Uterus (tissue), 4 donors: ENCODE results near the gene M1AP. TPM values are rescaled to one million over a fixed set of nuclear protein-coding genes. Genes with fewer than 3 reads are reported as not detected.
A peak's percentile ranks its signal among the peaks of the same experiment; 100 is the strongest.

ENCODE experiments used
- DNase-seq, 2 donors: peaks; one replicate each; pipeline ENCODE4 v3.0.0-alpha.2; 2019 to 2020
- H3K27ac ChIP-seq, 2 donors: fragments of 200-600 bp; sonication (generic); 1 replicate in 1 of 2; 2 replicates in 1 of 2; pipeline ENCODE4 v1.5.1; 2016 to 2018
- H3K27me3 ChIP-seq, 2 donors: fragments of 200-600 bp; sonication (generic); one replicate each; pipeline ENCODE4 v1.5.1; 2018 to 2019; ENCODE audit warnings: control low read depth in 1 of 2
- H3K36me3 ChIP-seq, 2 donors: fragments of 200-600 bp; sonication (generic); one replicate each; pipeline ENCODE4 v1.5.1; 2019; ENCODE audit warnings: control low read depth in 1 of 2
- H3K4me1 ChIP-seq, 2 donors: fragments of 200-600 bp; sonication (generic); one replicate each; pipeline ENCODE4 v1.5.1; 2018 to 2019; ENCODE audit warnings: control low read depth in 1 of 2
- H3K4me3 ChIP-seq, 2 donors: fragments of 200-600 bp; sonication (generic); 1 replicate in 1 of 2; 2 replicates in 1 of 2; pipeline ENCODE4 v1.5.1; 2018 to 2019; ENCODE audit warnings: mild to moderate bottlenecking in 1 of 2
- H3K9me3 ChIP-seq, 2 donors: fragments of 200-600 bp; sonication (generic); one replicate each; pipeline ENCODE4 v1.5.1; 2019; ENCODE audit warnings: control low read depth in 1 of 2
- CTCF ChIP-seq, 4 experiments: fragments of 200-600 bp in 2 of 4; fragments of 450-650 bp in 2 of 4; sonication (generic) in 2 of 4; IDR thresholded peaks; one replicate each; pipeline ENCODE4 v1.5.1; 2016 to 2019; ENCODE audit warnings: antibody characterized with exemption in 4 of 4, mild to moderate bottlenecking in 2 of 4, moderate library complexity in 1 of 4
- POLR2A ChIP-seq, 2 donors: fragments of 450-650 bp; IDR thresholded peaks; one replicate each; pipeline ENCODE4 v1.6.1; 2016; ENCODE audit warnings: antibody characterized with exemption in 2 of 2, mild to moderate bottlenecking in 1 of 2, moderate library complexity in 1 of 2
- intact Hi-C: fragments of 100-400 bp; cut with DNase I; formaldehyde crosslinking; loops from one replicate; pipeline ENCODE4 v1.15.1; 2023; ENCODE audit warnings: low total_unique reads
- total RNA-seq, 4 donors: library from RNA; depleted of rRNA in 3 of 4; stranded (reverse); fragments of >200 nt in 3 of 4; gene quantifications; one replicate each; pipeline versions ENCODE4 v1.1.0 to v1.2.4, GENCODE V29; 2014 to 2023
- donor health status: DM: yes; HTN: yes; CAD: no.

M1AP gene
- total RNA-seq, 4 donors from 2014 or later, result 0.49 to 0.76 TPM; not detected in 2

DNA sequence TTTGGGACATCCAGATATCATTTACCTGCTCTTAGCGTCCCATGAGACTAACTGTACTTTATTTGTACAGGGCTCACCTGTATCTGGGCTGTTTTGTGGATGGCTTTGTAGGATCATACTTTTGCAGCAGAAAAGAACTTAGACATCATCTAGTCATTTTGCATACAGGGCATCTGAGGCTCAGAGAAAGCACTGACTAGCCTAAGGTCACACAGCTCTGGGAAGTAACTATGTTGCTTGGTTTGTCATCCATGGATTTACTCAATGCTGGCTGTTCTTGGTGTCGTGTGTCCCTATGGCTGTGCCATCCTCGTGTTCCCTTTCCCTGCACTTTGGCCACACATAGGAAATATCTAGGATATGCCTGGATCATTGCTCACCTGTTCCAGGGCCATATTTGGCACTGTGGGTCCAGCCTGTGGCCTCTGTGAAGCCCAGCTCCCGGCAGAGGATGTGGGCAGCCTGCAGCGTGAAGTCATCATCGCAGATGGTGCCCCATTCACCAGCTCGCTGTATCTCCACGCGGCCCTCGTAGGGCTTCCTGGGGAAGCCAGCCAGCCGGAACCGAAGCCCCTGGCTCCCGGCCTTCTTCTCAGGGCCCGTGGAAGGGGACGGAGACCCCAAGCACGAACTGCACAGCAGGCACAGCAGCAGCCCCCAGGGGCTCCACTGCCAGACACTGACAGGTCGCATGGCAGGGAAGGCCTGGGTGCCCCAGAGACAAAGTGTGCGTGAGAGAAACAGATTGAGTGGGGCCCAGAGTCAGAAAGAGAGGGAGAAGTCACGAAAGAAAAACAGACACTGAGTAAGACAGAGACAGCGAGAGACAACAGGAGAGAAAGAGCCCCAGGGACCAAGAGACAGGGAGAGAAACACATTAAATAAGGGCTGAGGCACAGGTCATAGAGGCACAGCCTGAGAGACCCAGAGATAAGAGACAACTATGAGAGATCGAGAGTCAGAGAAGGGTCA lies 95.9 kb downstream of the M1AP start:
- DNase-seq, result no peak
- intact Hi-C loops, result no loop called here
- H3K4me3 ChIP-seq, result no peak overlapping the region
- H3K27ac ChIP-seq, result peak overlapping the region in 1 of 2 donors; percentile 84
- H3K9me3 ChIP-seq, result no peaks in the 10 kb centered on the region
- no peaks in the 10 kb centered on the region for H3K36me3 ChIP-seq
- H3K27me3 ChIP-seq, result no peaks in the 10 kb centered on the region
- H3K4me1 ChIP-seq, result peaks cover 0 to 12% of the 10 kb centered on the region in 2 donors
- TF ChIP-seq CTCF (IDR thresholded peaks at IDR 0.05) (no peak), POLR2A (IDR thresholded peaks at IDR 0.05) (no peak)

DNA sequence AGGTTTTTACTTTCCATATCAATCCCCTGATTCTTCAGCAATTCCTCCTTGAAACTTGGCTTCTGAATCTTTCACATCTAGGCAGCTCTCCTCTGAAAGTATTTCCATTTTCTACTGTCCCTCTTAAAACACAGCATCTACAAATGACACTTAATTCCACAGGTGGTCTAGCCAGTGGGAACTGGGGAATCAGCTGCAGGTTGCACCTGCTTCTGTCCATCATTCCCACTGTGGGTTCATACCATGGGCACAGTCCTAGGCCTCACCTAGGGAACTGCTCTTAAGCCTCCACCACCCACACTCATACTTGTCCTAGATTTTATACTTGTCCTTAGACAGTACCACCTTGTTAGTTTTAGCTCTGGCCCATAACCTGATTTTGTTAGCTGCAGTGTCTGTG lies 96.6 kb downstream of the M1AP start:
- intact Hi-C loops, result no loop called here
- TF ChIP-seq CTCF (IDR thresholded peaks at IDR 0.05), result no peak
- no peak for TF ChIP-seq POLR2A (IDR thresholded peaks at IDR 0.05)
- no peak overlapping the region for H3K4me3 ChIP-seq
- DNase-seq, result no peak
- H3K9me3 ChIP-seq, result no peaks in the 10 kb centered on the region
- no peaks in the 10 kb centered on the region for H3K36me3 ChIP-seq
- no peak overlapping the region for H3K27ac ChIP-seq
- no peaks in the 10 kb centered on the region for H3K27me3 ChIP-seq
- peaks cover 0 to 12% of the 10 kb centered on the region in 2 donors for H3K4me1 ChIP-seq

- peaks cover 0 to 10% of the 10 kb centered on the region in 2 donors for H3K4me1 ChIP-seq
- no peaks in the 10 kb centered on the region for H3K27me3 ChIP-seq
- no peak overlapping the region for H3K4me3 ChIP-seq
- H3K9me3 ChIP-seq, result no peaks in the 10 kb centered on the region
- TF ChIP-seq CTCF (IDR thresholded peaks at IDR 0.05), result no peak
- no peak for TF ChIP-seq POLR2A (IDR thresholded peaks at IDR 0.05)
- H3K36me3 ChIP-seq, result no peaks in the 10 kb centered on the region
- H3K27ac ChIP-seq, result no peak overlapping the region
- intact Hi-C loops, result no loop called here
- no peak for DNase-seq
These were observed 97.9 kb downstream of the M1AP start for GRCh38 chr2:74550231-74550630.

DNA sequence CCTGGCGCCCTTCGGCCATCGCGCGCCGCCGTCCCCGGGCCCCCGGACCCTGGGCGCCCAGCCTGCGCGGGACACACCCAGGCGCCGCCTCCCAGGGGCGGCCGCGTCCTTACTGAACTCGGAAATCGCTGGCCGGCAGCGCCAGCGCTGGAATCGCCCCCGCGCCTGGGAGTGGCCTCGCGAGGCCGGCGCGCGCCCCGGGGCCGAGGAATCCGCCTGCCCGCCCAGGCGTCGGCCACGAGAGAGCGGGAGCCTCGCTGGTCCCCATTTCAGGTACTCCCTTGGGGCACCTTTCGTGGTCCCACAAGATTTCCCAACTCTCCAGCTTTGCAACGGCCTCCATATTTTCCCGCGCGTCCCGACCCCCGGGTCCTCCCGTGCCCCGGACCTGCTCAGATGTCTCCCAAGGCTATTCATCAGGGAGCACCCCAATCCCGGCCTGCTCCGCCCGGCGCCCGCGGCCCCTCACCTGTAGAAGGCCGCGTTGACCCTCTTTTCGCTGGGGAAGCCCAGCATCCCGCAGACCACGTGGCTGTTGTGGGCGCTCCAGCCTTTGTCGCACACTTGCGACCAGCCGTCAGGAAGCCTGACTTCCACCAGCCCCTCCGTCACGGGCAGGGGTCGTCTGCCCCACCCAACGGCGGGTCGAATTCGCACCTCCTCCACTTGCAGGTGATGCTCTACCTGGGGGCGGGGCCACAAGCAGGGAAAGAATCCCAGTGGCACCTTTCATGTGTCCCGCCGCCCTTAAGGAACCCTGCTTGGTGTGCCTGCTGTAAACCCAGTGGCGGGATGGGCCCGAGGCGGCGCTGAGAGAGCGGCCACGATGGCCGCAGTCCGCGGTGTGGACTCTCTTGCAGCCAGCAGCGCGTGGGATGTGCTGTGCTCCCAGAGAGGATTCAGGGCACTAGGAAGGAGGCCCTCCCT lies 99.0 kb downstream of the M1AP start:
- intact Hi-C loops, result no loop called here
- H3K27ac ChIP-seq, result peak overlapping the region; percentile 67 to 73
- H3K27me3 ChIP-seq, result no peaks in the 10 kb centered on the region
- peak overlapping the region; percentile 27 to 37 for H3K4me3 ChIP-seq
- peak in 1 of 2 donors; percentile 75 for DNase-seq
- no peak for TF ChIP-seq CTCF (IDR thresholded peaks at IDR 0.05)
- peak in 1 of 2 donors; percentile 52 for TF ChIP-seq POLR2A (IDR thresholded peaks at IDR 0.05)
- no peaks in the 10 kb centered on the region for H3K36me3 ChIP-seq
- no peaks in the 10 kb centered on the region for H3K9me3 ChIP-seq
- H3K4me1 ChIP-seq, result peaks cover 0 to 9% of the 10 kb centered on the region in 2 donors
